Colonic mucosa (tissue), 4 donors: Measurements from ENCODE around the gene VWA8. TPM values are rescaled to one million over a fixed set of nuclear protein-coding genes. Genes with fewer than 3 reads are reported as not detected.

ENCODE experiments used
- DNase-seq: peaks from one replicate; pipeline ENCODE4 v3.0.0-alpha.2; 2020
- H3K27ac ChIP-seq: fragments of 200-600 bp; one replicate; pipeline ENCODE4 v1.8.0; 2021
- H3K27me3 ChIP-seq: fragments of 200-600 bp; one replicate; pipeline ENCODE4 v1.8.0; 2021
- H3K36me3 ChIP-seq: fragments of 200-600 bp; one replicate; pipeline ENCODE4 v1.8.0; 2021
- H3K4me1 ChIP-seq: fragments of 200-600 bp; one replicate; pipeline ENCODE4 v1.8.0; 2021; ENCODE audit warnings: mild to moderate bottlenecking
- H3K4me3 ChIP-seq: fragments of 200-600 bp; one replicate; pipeline ENCODE4 v1.8.0; 2021
- H3K9ac ChIP-seq, 2 donors: one replicate each; pipeline ENCODE4 v1.7.0; 2013; ENCODE audit warnings: control low read depth in 2 of 2, low read depth in 2 of 2, low read length in 2 of 2
- H3K9me3 ChIP-seq: fragments of 200-600 bp; one replicate; pipeline ENCODE4 v1.8.0; 2021
- intact Hi-C: fragments of 100-400 bp; cut with DNase I; formaldehyde crosslinking; loops from one replicate; pipeline ENCODE4 v1.14.1; 2022
- microRNA-seq: library from miRNA; unstranded; fragments of <30 nt; microRNA quantifications from one replicate; pipeline ENCODE4, GENCODE V29; 2019
- total RNA-seq, 2 donors: library from RNA; stranded (reverse); fragmentation: NEBNext Ultra II Directional in 1 of 2; extraction: Animal tissue kit (Norgen Biotek cat#: 25700) in 1 of 2; gene quantifications; one replicate each; pipeline ENCODE4 v1.2.1, GENCODE V29; 2021
- TF ChIP-seq, protein P1 (sequence below): fragments of 200-600 bp; IDR thresholded peaks from one replicate; pipeline ENCODE4 v1.8.0; 2022; ENCODE audit warnings: antibody characterized with exemption, mild to moderate bottlenecking
- donor health status: healthy.
- donor health status: DM: no; HTN: no; CAD: no.
- donor health status: DM: no; HTN: no; CAD: no.

VWA8 gene
- total RNA-seq, 2 donors from 2014 or later: 23.8 to 31.8 TPM

GRCh38 chr13:41520660-41521630 is 440.0 kb downstream of the VWA8 start:
- Histone ChIP-seq H3K27me3 (no peaks in the 10 kb centered on the region), H3K27ac (no peak overlapping the region), H3K9me3 (no peaks in the 10 kb centered on the region), H3K9ac (no peak overlapping the region), H3K4me3 (no peak overlapping the region), H3K4me1 (no peaks in the 10 kb centered on the region), H3K36me3 (no peaks in the 10 kb centered on the region)
- intact Hi-C loops: no loop called here
- no peak for DNase-seq
- TF ChIP-seq, protein P1, sequence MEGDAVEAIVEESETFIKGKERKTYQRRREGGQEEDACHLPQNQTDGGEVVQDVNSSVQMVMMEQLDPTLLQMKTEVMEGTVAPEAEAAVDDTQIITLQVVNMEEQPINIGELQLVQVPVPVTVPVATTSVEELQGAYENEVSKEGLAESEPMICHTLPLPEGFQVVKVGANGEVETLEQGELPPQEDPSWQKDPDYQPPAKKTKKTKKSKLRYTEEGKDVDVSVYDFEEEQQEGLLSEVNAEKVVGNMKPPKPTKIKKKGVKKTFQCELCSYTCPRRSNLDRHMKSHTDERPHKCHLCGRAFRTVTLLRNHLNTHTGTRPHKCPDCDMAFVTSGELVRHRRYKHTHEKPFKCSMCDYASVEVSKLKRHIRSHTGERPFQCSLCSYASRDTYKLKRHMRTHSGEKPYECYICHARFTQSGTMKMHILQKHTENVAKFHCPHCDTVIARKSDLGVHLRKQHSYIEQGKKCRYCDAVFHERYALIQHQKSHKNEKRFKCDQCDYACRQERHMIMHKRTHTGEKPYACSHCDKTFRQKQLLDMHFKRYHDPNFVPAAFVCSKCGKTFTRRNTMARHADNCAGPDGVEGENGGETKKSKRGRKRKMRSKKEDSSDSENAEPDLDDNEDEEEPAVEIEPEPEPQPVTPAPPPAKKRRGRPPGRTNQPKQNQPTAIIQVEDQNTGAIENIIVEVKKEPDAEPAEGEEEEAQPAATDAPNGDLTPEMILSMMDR: no peak

DNA sequence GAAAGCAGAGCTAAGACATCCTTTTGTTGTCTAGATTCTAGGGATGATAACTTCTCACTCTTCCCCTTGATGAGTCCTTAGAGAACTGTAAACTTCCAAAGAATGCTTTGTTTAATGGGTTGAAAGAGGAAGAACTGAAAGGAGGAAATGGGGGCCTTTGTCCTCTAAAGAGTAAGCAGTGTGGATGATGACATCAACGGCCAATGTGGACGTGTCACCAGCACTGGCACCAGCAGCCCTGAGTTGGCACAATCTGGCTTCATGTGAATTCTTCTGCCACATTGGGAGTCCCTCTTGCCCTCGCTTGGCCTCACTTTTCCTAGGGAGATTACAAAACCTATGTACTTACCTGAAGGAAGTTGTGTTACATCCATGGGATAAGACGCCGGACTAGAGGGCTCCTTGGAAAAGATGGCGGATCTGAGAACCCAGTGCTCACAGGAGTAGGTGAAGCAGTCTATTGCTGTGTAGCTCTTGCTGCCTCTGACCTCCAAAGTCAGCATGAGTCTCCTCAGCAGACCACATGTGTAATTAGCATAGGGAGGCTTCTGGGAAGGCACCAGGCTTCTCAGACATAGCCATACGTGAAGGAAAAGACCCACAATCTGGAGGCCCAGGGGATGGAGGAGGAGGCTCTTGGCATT is 440.8 kb downstream of the VWA8 start:
- intact Hi-C loops: no loop called here
- Histone ChIP-seq H3K27me3 (no peaks in the 10 kb centered on the region), H3K36me3 (no peaks in the 10 kb centered on the region), H3K9ac (no peak overlapping the region), H3K4me1 (no peaks in the 10 kb centered on the region), H3K4me3 (no peak overlapping the region), H3K9me3 (no peaks in the 10 kb centered on the region), H3K27ac (no peak overlapping the region)
- DNase-seq: no peak
- TF ChIP-seq, protein P1: no peak

Small RNAs within 50 kb of the gene (microRNA-seq; reads per million reads assigned to microRNA genes)
- gene MIR5006: not detected

Other genes with a start within 250 kb of the VWA8 start
- 10 to 100 TPM; 15.5 to 17.9 TPM for gene DGKH, start 87.5 kb upstream of the VWA8 start, total RNA-seq